PC-3 (cell line): ENCODE results near the gene EIF4G3. TPM values are rescaled to one million over a fixed set of nuclear protein-coding genes. Genes with fewer than 3 reads are reported as not detected.
A peak's percentile ranks its signal among the peaks of the same experiment; 100 is the strongest.

Source experiments
- ATAC-seq: fragments of 200-7000 bp; cut with Tn5 transposase; 2 replicates; pipeline ENCODE4 v1.9.1; 2020; ENCODE audit warnings: mild to moderate bottlenecking, moderate library complexity
- BruUV-seq: library from RNA; stranded (reverse); fragments of 400-500 nt; replicated peaks from 2 replicates; lab custom pipeline; 2021; lab: Mats Ljungman, UMichigan
- CTCF ChIA-PET: fragments of 300-600 bp; sonication (Branson Sonifier 250); formaldehyde crosslinking; loops from one replicate; lab custom pipeline; 2022; ENCODE audit warnings: antibody characterized with exemption; lab: Charles Lee
- POLR2A ChIA-PET: fragments of 300-600 bp; sonication (Branson Sonifier 250); formaldehyde crosslinking; loops from one replicate; lab custom pipeline; 2022; ENCODE audit warnings: antibody characterized with exemption; ENCODE audit not compliant: unreplicated experiment; lab: Charles Lee
- DNase-seq: peaks from one replicate; pipeline ENCODE4 v3.0.0-alpha.2; 2015
- H2AFZ ChIP-seq: fragments of 300-600 bp; sonication (generic); 2 replicates; pipeline ENCODE4 v1.6.0; 2016; ENCODE audit warnings: antibody characterized with exemption, low read length
- H3F3A ChIP-seq: fragments of 300-600 bp; sonication (generic); one replicate; pipeline ENCODE4 v1.6.0; 2017; ENCODE audit warnings: antibody characterized with exemption, low read length, control low read depth, mild to moderate bottlenecking; ENCODE audit not compliant: unreplicated experiment
- H3K27ac ChIP-seq: fragments of 300-600 bp; sonication (generic); 2 replicates; pipeline ENCODE4 v1.5.1; 2016; ENCODE audit warnings: mild to moderate bottlenecking, low read length
- H3K27me3 ChIP-seq: fragments of 300-600 bp; sonication (generic); 2 replicates; pipeline ENCODE4 v1.6.1; 2016; ENCODE audit warnings: low read length, mixed read lengths
- H3K36me3 ChIP-seq: fragments of 300-600 bp; sonication (generic); 2 replicates; pipeline ENCODE4 v1.6.1; 2016; ENCODE audit warnings: low read depth, mixed run types, low read length, mixed read lengths
- H3K4me1 ChIP-seq: fragments of 300-600 bp; sonication (generic); 2 replicates; pipeline ENCODE4 v1.5.1; 2016; ENCODE audit warnings: low read length; ENCODE audit not compliant: insufficient read depth
- H3K4me2 ChIP-seq: fragments of 300-600 bp; sonication (generic); 2 replicates; pipeline ENCODE4 v1.6.0; 2016; ENCODE audit warnings: low read length
- H3K4me3 ChIP-seq: fragments of 300-600 bp; sonication (generic); 2 replicates; pipeline ENCODE4 v1.5.1; 2016; ENCODE audit warnings: mild to moderate bottlenecking, low read length, mixed read lengths
- H3K79me2 ChIP-seq: fragments of 300-600 bp; sonication (generic); 2 replicates; pipeline ENCODE4 v1.6.1; 2017; ENCODE audit warnings: low read length, mixed read lengths
- H3K9ac ChIP-seq: fragments of 300-600 bp; sonication (generic); 2 replicates; pipeline ENCODE4 v1.6.0; 2016; ENCODE audit warnings: mild to moderate bottlenecking, low read length
- H3K9me2 ChIP-seq: fragments of 300-600 bp; sonication (generic); replicated peaks from 2 replicates; pipeline ENCODE4 v1.6.1; 2016; ENCODE audit warnings: mixed run types, low read length, mixed read lengths
- H3K9me3 ChIP-seq: fragments of 300-600 bp; sonication (generic); 2 replicates; pipeline ENCODE4 v1.6.1; 2016; ENCODE audit warnings: low read length, mixed read lengths
- H4K20me1 ChIP-seq: fragments of 300-600 bp; sonication (generic); 2 replicates; pipeline ENCODE4 v1.6.1; 2016; ENCODE audit warnings: low read length, mixed read lengths
- EZH2 ChIP-seq: fragments of 300-600 bp; sonication (generic); IDR thresholded peaks from one replicate; pipeline ENCODE4 v1.6.1; 2017; ENCODE audit warnings: antibody characterized with exemption, mild to moderate bottlenecking, low read length; ENCODE audit not compliant: unreplicated experiment
- EZH2phosphoT487 ChIP-seq: fragments of 300-600 bp; sonication (generic); IDR thresholded peaks from 2 replicates; pipeline ENCODE4 v1.6.1; 2018; ENCODE audit warnings: mild to moderate bottlenecking, antibody characterized with exemption, low read length, borderline replicate concordance
- intact Hi-C: fragments of 100-400 bp; cut with micrococcal nuclease; formaldehyde crosslinking; loops from 2 replicates; pipeline ENCODE4 v1.9.0; 2023
- total RNA-seq: library from RNA; depleted of rRNA; stranded (reverse); fragments of >200 nt; gene quantifications from 2 replicates; pipeline ENCODE4 v1.2.3, GENCODE V29; 2014
- TF ChIP-seq, protein P1 (sequence below): fragments of 300-600 bp; sonication (generic); conservative IDR thresholded peaks from 2 replicates; pipeline ENCODE4 v1.5.1; 2017; ENCODE audit warnings: antibody characterized with exemption, low read depth, mild to moderate bottlenecking, low read length

The EIF4G3 gene
- total RNA-seq, 1 experiment from 2014 or later, result 16.9 TPM

DNA sequence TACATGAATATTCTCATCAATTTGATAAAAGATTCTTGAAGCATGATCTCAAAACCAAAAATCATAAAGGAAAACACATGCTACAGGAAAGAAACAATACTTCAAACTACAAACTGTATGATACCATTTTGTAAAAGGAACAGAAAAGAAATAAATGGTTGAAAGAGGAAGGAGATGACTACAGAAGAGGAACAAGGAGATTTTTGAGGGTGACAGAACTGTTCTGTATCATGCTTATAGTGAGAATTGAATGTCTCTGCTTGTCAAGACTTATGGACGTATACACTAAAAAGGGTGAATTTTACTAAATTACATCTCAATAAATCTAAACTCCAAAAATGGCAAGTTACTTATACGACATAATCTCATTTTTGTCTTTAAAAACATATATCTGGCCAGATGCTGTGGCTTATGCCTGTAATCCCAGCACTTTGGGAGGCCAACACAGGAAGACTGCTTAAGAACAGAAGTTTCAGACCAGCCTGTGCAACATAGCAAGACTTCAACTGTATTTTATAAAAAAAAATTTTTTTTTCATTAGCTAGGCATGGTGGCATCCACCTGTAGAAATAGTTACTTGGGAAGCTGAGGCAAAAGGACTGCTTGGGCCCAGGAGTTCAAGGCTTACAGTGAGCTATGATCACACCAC, 125.4 kb downstream of the EIF4G3 start:
- intact Hi-C loops, result loop anchor here (10.0 kb wide), 1 partner anchor 56 kb away; no protein-coding TSS in a partner anchor
- Histone ChIP-seq H3K9me2 (no peaks in the 10 kb centered on the region), H4K20me1 (no peaks in the 10 kb centered on the region), H3K27me3 (no peaks in the 10 kb centered on the region), H3K9ac (no peak overlapping the region), H3K4me1 (peaks cover 9% of the 10 kb centered on the region), H3K4me3 (no peak overlapping the region), H3K79me2 (no peaks in the 10 kb centered on the region), H3K27ac (no peak overlapping the region), H3F3A (no peaks in the 10 kb centered on the region), H2AFZ (no peak overlapping the region), H3K36me3 (no peaks in the 10 kb centered on the region), H3K4me2 (no peak overlapping the region), H3K9me3 (no peaks in the 10 kb centered on the region)
- ChIA-PET CTCF (no interaction called here), POLR2A (no interaction called here)
- DNase-seq, result no peak
- no TSS peak for BruUV-seq
- TF ChIP-seq EZH2phosphoT487 (no peak), EZH2 (no peak)
- TF ChIP-seq, protein P1, sequence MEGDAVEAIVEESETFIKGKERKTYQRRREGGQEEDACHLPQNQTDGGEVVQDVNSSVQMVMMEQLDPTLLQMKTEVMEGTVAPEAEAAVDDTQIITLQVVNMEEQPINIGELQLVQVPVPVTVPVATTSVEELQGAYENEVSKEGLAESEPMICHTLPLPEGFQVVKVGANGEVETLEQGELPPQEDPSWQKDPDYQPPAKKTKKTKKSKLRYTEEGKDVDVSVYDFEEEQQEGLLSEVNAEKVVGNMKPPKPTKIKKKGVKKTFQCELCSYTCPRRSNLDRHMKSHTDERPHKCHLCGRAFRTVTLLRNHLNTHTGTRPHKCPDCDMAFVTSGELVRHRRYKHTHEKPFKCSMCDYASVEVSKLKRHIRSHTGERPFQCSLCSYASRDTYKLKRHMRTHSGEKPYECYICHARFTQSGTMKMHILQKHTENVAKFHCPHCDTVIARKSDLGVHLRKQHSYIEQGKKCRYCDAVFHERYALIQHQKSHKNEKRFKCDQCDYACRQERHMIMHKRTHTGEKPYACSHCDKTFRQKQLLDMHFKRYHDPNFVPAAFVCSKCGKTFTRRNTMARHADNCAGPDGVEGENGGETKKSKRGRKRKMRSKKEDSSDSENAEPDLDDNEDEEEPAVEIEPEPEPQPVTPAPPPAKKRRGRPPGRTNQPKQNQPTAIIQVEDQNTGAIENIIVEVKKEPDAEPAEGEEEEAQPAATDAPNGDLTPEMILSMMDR, result no peak
- no peak for ATAC-seq

DNA sequence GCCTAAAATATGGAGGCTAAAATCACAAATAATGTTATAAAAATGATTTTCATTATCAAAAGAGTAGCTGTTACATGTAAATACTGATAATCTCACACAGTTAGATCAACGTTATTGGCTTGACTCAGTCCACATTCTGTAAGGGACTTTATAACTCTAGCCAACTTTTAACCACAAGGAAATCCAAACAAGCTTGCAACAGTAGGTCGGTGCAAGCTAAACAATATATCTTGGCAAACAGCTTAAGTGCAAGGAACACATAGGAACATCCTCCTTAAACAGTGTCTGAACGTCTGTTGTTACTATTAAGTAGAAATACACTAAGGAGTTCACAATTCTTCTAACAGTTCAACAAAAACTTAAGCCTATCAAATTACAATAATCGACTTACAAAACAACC, 126.7 kb downstream of the EIF4G3 start:
- Histone ChIP-seq H3K9me3 (no peaks in the 10 kb centered on the region), H3K36me3 (no peaks in the 10 kb centered on the region), H3K4me1 (peaks cover 9% of the 10 kb centered on the region), H3K27me3 (no peaks in the 10 kb centered on the region), H3F3A (no peaks in the 10 kb centered on the region), H4K20me1 (no peaks in the 10 kb centered on the region), H2AFZ (no peak overlapping the region), H3K27ac (no peak overlapping the region), H3K9me2 (no peaks in the 10 kb centered on the region), H3K4me3 (no peak overlapping the region), H3K4me2 (no peak overlapping the region), H3K79me2 (no peaks in the 10 kb centered on the region), H3K9ac (no peak overlapping the region)
- CTCF ChIA-PET, result no interaction called here
- TF ChIP-seq EZH2phosphoT487 (no peak), EZH2 (no peak)
- TF ChIP-seq, protein P1, result no peak
- DNase-seq (peak; percentile 51), ATAC-seq (peak; percentile 87)
- TSS peak; percentile 8 for BruUV-seq
- intact Hi-C loops, result loop anchor here (10.0 kb wide), 1 partner anchor 55 kb away; no protein-coding TSS in a partner anchor
- POLR2A ChIA-PET, result interaction anchor here (0.7 kb wide), 1 partner anchor 27 kb away, joined by 4 read pairs; no protein-coding TSS in a partner anchor

DNA sequence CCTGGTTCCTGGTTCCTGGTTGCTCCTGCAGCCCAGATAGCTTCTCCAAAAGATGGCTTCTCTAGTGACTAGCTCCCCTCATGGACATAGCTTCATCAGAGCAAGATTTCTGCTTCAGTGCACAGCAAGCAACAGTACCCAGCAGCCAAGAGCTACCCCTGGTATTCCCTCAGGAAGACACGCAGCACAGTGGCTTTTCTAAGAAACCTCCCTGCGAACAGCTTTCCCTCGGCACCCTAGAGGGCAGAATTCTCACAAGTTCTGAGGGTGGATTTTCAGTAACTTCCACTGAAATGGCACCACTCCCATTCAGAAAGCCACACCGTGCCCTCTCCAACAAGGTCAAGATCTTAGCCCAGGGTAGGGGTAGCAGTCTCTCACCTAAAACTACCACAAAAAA, 128.2 kb downstream of the EIF4G3 start:
- Histone ChIP-seq H3K27ac (no peak overlapping the region), H3K79me2 (no peaks in the 10 kb centered on the region), H3K9ac (no peak overlapping the region), H3K9me3 (no peaks in the 10 kb centered on the region), H2AFZ (no peak overlapping the region), H3K36me3 (no peaks in the 10 kb centered on the region), H3K4me3 (no peak overlapping the region), H3K9me2 (no peaks in the 10 kb centered on the region), H3K27me3 (no peaks in the 10 kb centered on the region), H4K20me1 (no peaks in the 10 kb centered on the region), H3F3A (no peaks in the 10 kb centered on the region), H3K4me2 (no peak overlapping the region), H3K4me1 (peaks cover 9% of the 10 kb centered on the region)
- DNase-seq, result no peak
- no TSS peak for BruUV-seq
- TF ChIP-seq EZH2phosphoT487 (no peak), EZH2 (no peak)
- TF ChIP-seq, protein P1, result no peak
- ATAC-seq, result no peak
- ChIA-PET POLR2A (no interaction called here), CTCF (no interaction called here)
- intact Hi-C loops, result loop anchor here (10.0 kb wide), 1 partner anchor 56 kb away; no protein-coding TSS in a partner anchor
